IMR-90 (cell line): Measurements from ENCODE around the gene STARD13.

Experiments
- BHLHE40 ChIP-seq: fragments of 150-350 bp; IDR thresholded peaks from 2 replicates; pipeline ENCODE4 v1.6.1; 2016; ENCODE audit warnings: mild to moderate bottlenecking, low read depth, low read length
- CEBPB ChIP-seq: IDR thresholded peaks from 2 replicates; pipeline ENCODE4 v1.6.1; 2012; ENCODE audit warnings: low read depth, low read length, improper control_type of control experiment
- CTCF ChIP-seq: conservative IDR thresholded peaks from 2 replicates; pipeline ENCODE4 v1.5.1; 2012; ENCODE audit warnings: mild to moderate bottlenecking, low read depth, low read length, improper control_type of control experiment
- FOS ChIP-seq: fragments of 150-350 bp; IDR thresholded peaks from 2 replicates; pipeline ENCODE4 v1.6.1; 2016; ENCODE audit warnings: low read depth, low read length
- MAFK ChIP-seq: IDR thresholded peaks from 2 replicates; pipeline ENCODE4 v1.6.1; 2012; ENCODE audit warnings: low read depth, low read length, improper control_type of control experiment
- MAZ ChIP-seq: IDR thresholded peaks from 2 replicates; pipeline ENCODE4 v1.6.1; 2012; ENCODE audit warnings: low read depth, mild to moderate bottlenecking, low read length, improper control_type of control experiment, moderate library complexity, borderline replicate concordance
- MXI1 ChIP-seq: IDR thresholded peaks from 2 replicates; pipeline ENCODE4 v1.6.1; 2012; ENCODE audit warnings: low read depth, mild to moderate bottlenecking, low read length, moderate library complexity, borderline replicate concordance
- NFE2L2 ChIP-seq: fragments of 150-350 bp; IDR thresholded peaks from 2 replicates; pipeline ENCODE4 v1.6.1; 2016; ENCODE audit warnings: low read depth, mild to moderate bottlenecking, low read length
- POLR2A ChIP-seq: IDR thresholded peaks from 2 replicates; pipeline ENCODE4 v1.6.1; 2012; ENCODE audit warnings: mild to moderate bottlenecking, low read depth, low read length
- RAD21 ChIP-seq: IDR thresholded peaks from 2 replicates; pipeline ENCODE4 v1.6.1; 2012; ENCODE audit warnings: low read length, improper control_type of control experiment
- RCOR1 ChIP-seq: IDR thresholded peaks from 2 replicates; pipeline ENCODE4 v1.6.1; 2012; ENCODE audit warnings: mild to moderate bottlenecking, low read length, improper control_type of control experiment; ENCODE audit not compliant: insufficient replicate concordance
- RFX5 ChIP-seq: IDR thresholded peaks from 2 replicates; pipeline ENCODE4 v1.8.0; 2012; ENCODE audit warnings: low read depth, mild to moderate bottlenecking, low read length, moderate library complexity
- SMC3 ChIP-seq: fragments of 150-350 bp; IDR thresholded peaks from 2 replicates; pipeline ENCODE4 v1.6.1; 2016; ENCODE audit warnings: low read depth, mild to moderate bottlenecking, antibody characterized with exemption, low read length, moderate library complexity
- TF ChIP-seq, protein P1 (sequence below): fragments of 150-350 bp; IDR thresholded peaks from 2 replicates; pipeline ENCODE4 v1.6.1; 2017; ENCODE audit warnings: mild to moderate bottlenecking, antibody characterized with exemption, low read length, low read depth

DNA sequence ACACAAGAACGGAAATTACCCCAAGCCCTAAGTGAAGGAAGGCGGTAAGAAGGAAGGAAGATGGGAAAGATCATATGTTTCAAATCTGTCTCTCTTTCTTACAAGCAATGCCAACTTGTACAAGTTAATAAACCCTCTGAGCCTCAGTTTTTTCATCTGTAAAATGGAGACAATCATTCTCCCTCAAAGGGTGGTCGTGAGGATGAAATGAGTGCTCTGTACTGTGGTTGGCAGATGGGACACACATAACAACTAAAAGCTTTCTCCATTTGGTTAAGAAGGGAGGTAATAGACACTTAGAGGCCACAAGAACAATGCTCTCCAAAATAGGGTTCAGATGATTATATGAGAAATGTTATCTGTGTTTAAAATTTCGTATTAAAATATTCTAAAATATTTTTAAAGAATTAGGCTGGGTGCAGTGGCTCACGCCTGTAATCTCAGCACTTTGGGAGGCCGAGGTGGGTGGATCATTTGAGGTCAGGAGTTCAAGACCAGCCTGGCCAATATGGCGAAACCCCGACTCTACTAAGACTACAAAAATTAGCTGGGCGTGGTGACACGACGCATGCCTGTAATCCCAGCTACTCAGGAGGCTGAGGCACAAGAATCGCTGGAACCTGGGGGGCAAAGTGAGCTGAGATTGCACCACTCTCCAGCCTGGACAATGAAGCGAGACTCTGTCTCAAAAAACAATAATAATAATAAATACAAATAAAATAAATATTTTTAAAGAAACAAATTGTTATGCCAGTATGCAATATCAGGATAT, 89.7 kb downstream of the STARD13 start:
- no peak for TF ChIP-seq CTCF
- no peak for TF ChIP-seq POLR2A
- TF ChIP-seq, protein P1, sequence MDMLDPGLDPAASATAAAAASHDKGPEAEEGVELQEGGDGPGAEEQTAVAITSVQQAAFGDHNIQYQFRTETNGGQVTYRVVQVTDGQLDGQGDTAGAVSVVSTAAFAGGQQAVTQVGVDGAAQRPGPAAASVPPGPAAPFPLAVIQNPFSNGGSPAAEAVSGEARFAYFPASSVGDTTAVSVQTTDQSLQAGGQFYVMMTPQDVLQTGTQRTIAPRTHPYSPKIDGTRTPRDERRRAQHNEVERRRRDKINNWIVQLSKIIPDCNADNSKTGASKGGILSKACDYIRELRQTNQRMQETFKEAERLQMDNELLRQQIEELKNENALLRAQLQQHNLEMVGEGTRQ: no peak
- no peak for TF ChIP-seq RCOR1
- no peak for TF ChIP-seq RFX5
- TF ChIP-seq MXI1: no peak
- no peak for TF ChIP-seq BHLHE40
- TF ChIP-seq SMC3: no peak
- no peak for TF ChIP-seq MAFK
- no peak for TF ChIP-seq RAD21
- no peak for TF ChIP-seq CEBPB
- no peak for TF ChIP-seq NFE2L2
- no peak for TF ChIP-seq FOS
- TF ChIP-seq MAZ: no peak
